Measurements from ENCODE around the gene ARHGAP33. TPM values are rescaled to one million over a fixed set of nuclear protein-coding genes. Genes with fewer than 3 reads are reported as not detected.

The ARHGAP33 gene
- total and polyA plus RNA-seq, 2 donors (not counting 3 experiments of a cell fraction or from before 2014, with no cell fraction given), result 11.0 to 18.4 TPM

- H3K9ac ChIP-seq (replicated peaks; ENCODE audit: extremely low read depth, insufficient read depth, low read length), result no peak overlapping the region
- H3K9me1 ChIP-seq (replicated peaks; ENCODE audit: control insufficient read depth, extremely low read depth, insufficient read depth, low read length), result no peaks in the 10 kb centered on the region
- no peaks in the 10 kb centered on the region for H4K20me1 ChIP-seq (replicated peaks; ENCODE audit: control insufficient read depth, extremely low read depth, insufficient read depth, low read length)
- ChIA-PET POLR2A (no interaction called here), CTCF (interaction anchor here (0.8 kb wide), 1 partner anchor 12 kb away, joined by 3 read pairs; no protein-coding TSS in a partner anchor)
- TF ChIP-seq JUN (IDR thresholded peaks at IDR 0.05; ENCODE audit: borderline replicate concordance, insufficient read depth, insufficient read length, low read depth) (no peak), GATA2 (IDR thresholded peaks at IDR 0.05; ENCODE audit: insufficient read depth, insufficient read length, low read depth, low read length) (no peak), POLR2A (IDR thresholded peaks at IDR 0.05; ENCODE audit: low read depth, low read length) (no peak), POLR2AphosphoS5 (IDR thresholded peaks at IDR 0.05; ENCODE audit: insufficient read depth, low read depth, low read length) (no peak), EZH2 (IDR thresholded peaks at IDR 0.05; ENCODE audit: borderline replicate concordance, low read depth, low read length, severe bottlenecking) (no peak), CTCF (IDR thresholded peaks at IDR 0.05; ENCODE audit: extremely low read depth in 1 of 2, insufficient read depth in 1 of 2, low read depth in 1 of 2, low read length in 2 of 2) (no peak), FOS (IDR thresholded peaks at IDR 0.05; ENCODE audit: borderline replicate concordance, insufficient read depth, low read length) (no peak), MYC (IDR thresholded peaks at IDR 0.05; ENCODE audit: low read depth, low read length) (no peak)
- TF ChIP-seq, protein P1, sequence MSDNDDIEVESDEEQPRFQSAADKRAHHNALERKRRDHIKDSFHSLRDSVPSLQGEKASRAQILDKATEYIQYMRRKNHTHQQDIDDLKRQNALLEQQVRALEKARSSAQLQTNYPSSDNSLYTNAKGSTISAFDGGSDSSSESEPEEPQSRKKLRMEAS (IDR thresholded peaks at IDR 0.05; ENCODE audit: insufficient read depth, insufficient read length), result no peak
- no peak overlapping the region for H3K27ac ChIP-seq (ENCODE audit: insufficient read depth, low read depth, low read length)
- no peaks in the 10 kb centered on the region for H3K4me1 ChIP-seq (ENCODE audit: control insufficient read depth, extremely low read depth, insufficient read depth, low read length)
- DNase-seq (ENCODE audit: low read depth, low spot score), result no peak
- H2AFZ ChIP-seq (ENCODE audit: low read depth, low read length), result no peak overlapping the region
- dilution Hi-C loops (cut with MboI; ENCODE audit: extremely low pct_ligation_motif_present, low sequenced_read_pairs), result no loop called here
- no peaks in the 10 kb centered on the region for H3K9me3 ChIP-seq (replicated peaks; ENCODE audit: control insufficient read depth, insufficient read depth, low read length)
- no peaks in the 10 kb centered on the region for H3K27me3 ChIP-seq (ENCODE audit: control insufficient read depth in 2 of 2, insufficient read depth in 2 of 2, low read length in 2 of 2)
- no TSS peak for BruUV-seq (replicated peaks)
- no peak for FAIRE-seq
- H3K4me2 ChIP-seq (ENCODE audit: insufficient read depth, low read length), result no peak overlapping the region
- H3K4me3 ChIP-seq (replicated peaks in 1 of 3; ENCODE audit: insufficient read depth in 1 of 3, low read depth in 1 of 3, low read length in 3 of 3), result no peak overlapping the region
- H3K79me2 ChIP-seq (ENCODE audit: control insufficient read depth, insufficient read depth, low read length), result no peaks in the 10 kb centered on the region
- H3K36me3 ChIP-seq (ENCODE audit: control insufficient read depth in 2 of 2, extremely low read depth in 1 of 2, insufficient read depth in 2 of 2, low read length in 2 of 2), result peaks cover 26 to 78% of the 10 kb centered on the region in 2 experiments
- intact Hi-C loops (cut with micrococcal nuclease), result no loop called here
These were observed 46.3 kb upstream of the ARHGAP33 start for GRCh38 chr19:35729021-35729420.

All from endothelial cell of umbilical vein (primary cell).